ENCODE measurements around the gene FOLR1.

- TF ChIP-seq CTCF (IDR thresholded peaks at IDR 0.05; ENCODE audit: low read depth, low read length, poor library complexity, severe bottlenecking), result no peak
- no peak for TF ChIP-seq EZH2phosphoT487 (IDR thresholded peaks at IDR 0.05; ENCODE audit: borderline replicate concordance, low read length)
These were observed 52.1 kb downstream of the FOLR1 start, which contains the start of gene PHOX2A for GRCh38 chr11:72244060-72244360.

All from DOHH2 (cell line).